ENCODE measurements around the gene UBE4A. TPM values are rescaled to one million over a fixed set of nuclear protein-coding genes. Genes with fewer than 3 reads are reported as not detected.

UBE4A gene
- total RNA-seq, 1 experiment from 2014 or later: 16.0 TPM

Other genes with a start within 250 kb of the UBE4A start
- gene SCN4B, start 206.8 kb upstream of the UBE4A start, total RNA-seq (2014; rRNA removed; shearing (Covaris generic); ENCODE audit: low replicate concordance): 0.38 and 0.68 TPM in 2 replicates
- not detected in 2 replicates for gene SCN2B, start 183.0 kb upstream of the UBE4A start, total RNA-seq (2014; rRNA removed; shearing (Covaris generic); ENCODE audit: low replicate concordance)
- not detected in 2 replicates for gene JAML, start 134.6 kb upstream of the UBE4A start, total RNA-seq (2014; rRNA removed; shearing (Covaris generic); ENCODE audit: low replicate concordance)
- gene MPZL3, start 107.2 kb upstream of the UBE4A start, total RNA-seq (2014; rRNA removed; shearing (Covaris generic); ENCODE audit: low replicate concordance): 6.0 and 9.1 TPM in 2 replicates
- gene MPZL2, start 95.3 kb upstream of the UBE4A start, total RNA-seq (2014; rRNA removed; shearing (Covaris generic); ENCODE audit: low replicate concordance): not detected in 2 replicates
- gene CD3E, start 54.9 kb upstream of the UBE4A start, total RNA-seq (2014; rRNA removed; shearing (Covaris generic); ENCODE audit: low replicate concordance): not detected in 2 replicates
- not detected in 2 replicates for gene CD3D, start 16.9 kb upstream of the UBE4A start, total RNA-seq (2014; rRNA removed; shearing (Covaris generic); ENCODE audit: low replicate concordance)
- gene CD3G, start 15.3 kb upstream of the UBE4A start, total RNA-seq (2014; rRNA removed; shearing (Covaris generic); ENCODE audit: low replicate concordance): not detected in 2 replicates
- gene ATP5MG, start 42.0 kb downstream of the UBE4A start, total RNA-seq (2014; rRNA removed; shearing (Covaris generic); ENCODE audit: low replicate concordance): 126 and 158 TPM in 2 replicates
- gene KMT2A, start 76.9 kb downstream of the UBE4A start, total RNA-seq (2014; rRNA removed; shearing (Covaris generic); ENCODE audit: low replicate concordance): 5.3 and 20.3 TPM in 2 replicates
- not detected in 2 replicates for gene TTC36, start 167.9 kb downstream of the UBE4A start, total RNA-seq (2014; rRNA removed; shearing (Covaris generic); ENCODE audit: low replicate concordance)
- gene TMEM25, start 171.6 kb downstream of the UBE4A start, total RNA-seq (2014; rRNA removed; shearing (Covaris generic); ENCODE audit: low replicate concordance): 3.0 and 7.9 TPM in 2 replicates
- gene IFT46, start 206.3 kb downstream of the UBE4A start, total RNA-seq (2014; rRNA removed; shearing (Covaris generic); ENCODE audit: low replicate concordance): 11.9 and 21.1 TPM in 2 replicates
- 66.8 and 80.1 TPM in 2 replicates for gene ARCN1, start 212.8 kb downstream of the UBE4A start, total RNA-seq (2014; rRNA removed; shearing (Covaris generic); ENCODE audit: low replicate concordance)
- 24.8 and 26.6 TPM in 2 replicates for gene PHLDB1, start 248.0 kb downstream of the UBE4A start, total RNA-seq (2014; rRNA removed; shearing (Covaris generic); ENCODE audit: low replicate concordance)

Data from Caki2 (cell line).